ENCODE data around the gene TCAP. TPM values are rescaled to one million over a fixed set of nuclear protein-coding genes. Genes with fewer than 3 reads are reported as not detected.
"Not testable (repeated sequence)": the region's sequence is repeated elsewhere in the genome, so short reads cannot be mapped to it uniquely, and the experiment has no call there.

The TCAP gene
- total RNA-seq, 1 donor from 2014 or later = 2.1 TPM

GRCh38 chr17:39678340-39679116 is 13.4 kb downstream of the TCAP start:
- no peak for DNase-seq (ENCODE audit: extremely low read depth, low read depth, low spot score)

- no peak for DNase-seq (ENCODE audit: extremely low read depth, low read depth, low spot score)
Measured at GRCh38 chr17:39679521-39680192, 14.5 kb downstream of the TCAP start.

GRCh38 chr17:39683295-39683939 is 18.3 kb downstream of the TCAP start:
- no peak for DNase-seq (ENCODE audit: extremely low read depth, low read depth, low spot score)

GRCh38 chr17:39684369-39685192 is 19.4 kb downstream of the TCAP start:
- DNase-seq (ENCODE audit: extremely low read depth, low read depth, low spot score) = no peak

- DNase-seq (ENCODE audit: extremely low read depth, low read depth, low spot score) = no peak
Measured at GRCh38 chr17:39687101-39687545, 22.0 kb downstream of the TCAP start.

- peak; percentile 37 for DNase-seq (ENCODE audit: extremely low read depth, low read depth, low spot score)
Measured at GRCh38 chr17:39687546-39688474, 22.7 kb downstream of the TCAP start, which contains the start of gene PGAP3. Gene PGAP3, minus strand, starts transcription at chr17:39688057. Its CDS starts 43 bp downstream, at chr17:39688014.

GRCh38 chr17:39688475-39688835 is 23.3 kb downstream of the TCAP start:
- DNase-seq (ENCODE audit: extremely low read depth, low read depth, low spot score) = no peak

- no peak for DNase-seq (ENCODE audit: extremely low read depth, low read depth, low spot score)
Measured at GRCh38 chr17:39688945-39689344, 23.8 kb downstream of the TCAP start.

GRCh38 chr17:39694593-39694992 is 29.4 kb downstream of the TCAP start:
- no peak for DNase-seq (ENCODE audit: extremely low read depth, low read depth, low spot score)

GRCh38 chr17:39695089-39695474 is 29.9 kb downstream of the TCAP start:
- DNase-seq (ENCODE audit: extremely low read depth, low read depth, low spot score) = no peak

- no peak for DNase-seq (ENCODE audit: extremely low read depth, low read depth, low spot score)
Measured at GRCh38 chr17:39696731-39697130, 31.6 kb downstream of the TCAP start.

- DNase-seq (ENCODE audit: extremely low read depth, low read depth, low spot score) = no peak
Measured at GRCh38 chr17:39697961-39698360, 32.8 kb downstream of the TCAP start.

- not testable (repeated sequence) for DNase-seq (ENCODE audit: extremely low read depth, low read depth, low spot score)
Measured at GRCh38 chr17:39699157-39699817, 34.1 kb downstream of the TCAP start.

GRCh38 chr17:39699818-39700147 is 34.6 kb downstream of the TCAP start, which contains the start of gene ERBB2:
Gene ERBB2, plus strand, starts transcription at chr17:39700064. Its CDS starts 175 bp downstream, at chr17:39700239.
- no peak for DNase-seq (ENCODE audit: extremely low read depth, low read depth, low spot score)

GRCh38 chr17:39700148-39700987 is 35.2 kb downstream of the TCAP start:
- DNase-seq (ENCODE audit: extremely low read depth, low read depth, low spot score) = no peak

GRCh38 chr17:39701012-39701783 is 36.0 kb downstream of the TCAP start:
- no peak for DNase-seq (ENCODE audit: extremely low read depth, low read depth, low spot score)

GRCh38 chr17:39701784-39702422 is 36.8 kb downstream of the TCAP start:
- no peak for DNase-seq (ENCODE audit: extremely low read depth, low read depth, low spot score)
